Measurements from ENCODE around the gene RAB4A. TPM values are rescaled to one million over a fixed set of nuclear protein-coding genes. Genes with fewer than 3 reads are reported as not detected.

RAB4A gene
- 18.8 and 19.0 TPM in 2 replicates for total RNA-seq (2012; rRNA removed)

DNA sequence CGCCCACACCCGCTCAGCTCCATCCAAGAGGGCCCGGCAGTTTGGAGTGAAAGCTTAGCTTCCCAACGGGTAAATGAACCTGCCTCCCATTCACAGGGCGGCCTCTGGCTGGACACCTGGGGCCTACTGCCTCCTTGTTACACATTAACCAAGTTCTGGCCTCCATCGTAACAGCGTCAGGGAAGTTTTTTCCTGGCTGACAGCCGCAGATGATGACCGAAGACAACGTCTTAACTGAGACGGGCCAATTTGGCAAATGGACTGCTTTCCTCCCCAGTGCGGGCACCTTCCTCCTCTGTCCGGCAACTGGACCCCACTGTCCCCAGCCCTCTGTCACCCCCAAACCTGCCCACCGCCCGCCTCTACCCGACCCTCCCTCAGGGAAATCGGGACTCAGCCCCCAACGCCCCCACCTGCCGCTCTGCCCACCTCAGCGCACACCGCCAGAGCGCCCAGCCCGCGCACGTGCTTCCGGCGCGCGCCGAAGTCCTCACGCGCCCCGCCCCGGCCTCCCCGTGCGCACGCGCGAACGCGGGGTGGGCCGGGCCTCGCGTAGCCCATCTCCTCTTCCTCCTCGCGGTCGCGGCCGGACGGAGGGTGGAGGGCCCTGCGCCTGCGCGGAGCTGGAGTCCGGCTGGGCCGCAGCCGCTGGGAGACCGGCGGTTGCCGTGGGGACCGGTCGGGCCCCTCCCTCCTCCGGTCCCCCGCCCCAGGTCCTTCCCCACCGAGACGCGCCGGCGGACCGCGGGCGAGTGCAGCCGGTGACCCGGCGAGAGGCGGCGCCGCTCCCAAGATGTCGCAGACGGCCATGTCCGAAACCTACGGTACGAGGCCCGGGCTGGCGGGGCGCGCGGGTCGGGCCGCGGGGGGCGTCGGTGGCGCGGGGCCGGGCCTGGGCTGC, at the start of gene RAB4A:
Gene RAB4A (plus strand): TSS at position 565 of the 901 bp plus-strand sequence. CDS start 229 bp downstream, at position 794.
- Histone ChIP-seq H3K4me2 (ENCODE audit: low read length) (peak within 1 kb of the TSS; percentile 83), H3K9ac (ENCODE audit: low read depth, low read length) (peak within 1 kb of the TSS; percentile 88), H3K27me3 (ENCODE audit: control insufficient read depth, insufficient read depth, low read length) (no peaks in the 10 kb centered on the region), H3K9me3 (replicated peaks; ENCODE audit: low read length) (no peaks in the 10 kb centered on the region), H3K36me3 (ENCODE audit: insufficient read depth, low read length) (no peaks in the 10 kb centered on the region), H3K4me3 (ENCODE audit: low read length) (peak within 1 kb of the TSS; percentile 75), H3K4me1 (ENCODE audit: control insufficient read depth, insufficient read depth, low read length) (peaks cover 23% of the 10 kb centered on the region)

DNA sequence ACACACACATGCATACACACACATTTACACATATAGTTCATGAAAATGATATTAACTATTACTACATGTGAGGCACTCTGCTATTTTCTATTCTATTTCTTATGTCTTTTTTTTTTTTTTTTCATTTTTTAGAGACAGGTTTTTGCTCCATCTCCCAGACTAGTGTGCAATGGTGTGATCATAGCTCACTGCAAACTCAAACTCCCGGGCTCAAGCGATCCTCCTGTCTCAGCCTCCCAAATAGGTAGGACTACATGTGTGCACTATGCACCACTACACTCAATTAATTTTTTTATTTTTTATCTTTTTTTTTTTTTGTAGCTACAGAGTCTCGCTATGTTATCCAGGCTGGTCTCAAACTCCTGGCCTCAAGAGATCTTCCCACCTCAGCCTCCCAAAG, 48.8 kb upstream of the RAB4A start:
- Histone ChIP-seq H3K4me3 (ENCODE audit: low read length) (no peak overlapping the region), H3K9me3 (replicated peaks; ENCODE audit: low read length) (no peaks in the 10 kb centered on the region), H3K27me3 (ENCODE audit: control insufficient read depth, insufficient read depth, low read length) (peaks cover 4% of the 10 kb centered on the region), H3K4me2 (ENCODE audit: low read length) (no peak overlapping the region), H3K9ac (ENCODE audit: low read depth, low read length) (no peak overlapping the region), H3K4me1 (ENCODE audit: control insufficient read depth, insufficient read depth, low read length) (peaks cover 6% of the 10 kb centered on the region), H3K36me3 (ENCODE audit: insufficient read depth, low read length) (no peaks in the 10 kb centered on the region)

GRCh38 chr1:229223498-229223897, 47.4 kb upstream of the RAB4A start:
- H3K4me3 ChIP-seq (ENCODE audit: low read length) = no peak overlapping the region
- H3K4me1 ChIP-seq (ENCODE audit: control insufficient read depth, insufficient read depth, low read length) = peaks cover 6% of the 10 kb centered on the region
- H3K4me2 ChIP-seq (ENCODE audit: low read length) = no peak overlapping the region
- H3K27me3 ChIP-seq (ENCODE audit: control insufficient read depth, insufficient read depth, low read length) = peaks cover 4% of the 10 kb centered on the region
- no peaks in the 10 kb centered on the region for H3K9me3 ChIP-seq (replicated peaks; ENCODE audit: low read length)
- no peak overlapping the region for H3K9ac ChIP-seq (ENCODE audit: low read depth, low read length)
- no peaks in the 10 kb centered on the region for H3K36me3 ChIP-seq (ENCODE audit: insufficient read depth, low read length)

DNA sequence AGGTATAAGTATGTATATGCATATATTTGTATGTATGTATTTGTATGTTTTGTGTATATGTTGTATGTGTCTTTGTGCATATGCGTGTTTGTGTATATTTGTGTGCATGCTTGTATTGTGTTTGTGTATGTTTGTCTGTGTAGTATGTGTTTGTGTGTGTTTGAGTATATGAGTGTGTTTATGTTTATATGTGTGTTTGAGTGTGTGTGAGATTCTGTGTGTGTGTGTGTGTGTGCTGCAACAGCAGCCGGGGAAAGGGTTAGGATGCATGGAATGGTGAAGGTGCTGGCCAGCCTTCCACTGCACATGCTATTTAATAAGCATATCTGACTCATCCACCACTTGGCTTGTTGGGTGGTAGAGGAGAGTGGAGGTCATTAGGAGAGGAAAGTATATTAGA, 46.6 kb upstream of the RAB4A start:
- Histone ChIP-seq H3K27me3 (ENCODE audit: control insufficient read depth, insufficient read depth, low read length) (peaks cover 9% of the 10 kb centered on the region), H3K4me2 (ENCODE audit: low read length) (no peak overlapping the region), H3K9me3 (replicated peaks; ENCODE audit: low read length) (no peaks in the 10 kb centered on the region), H3K36me3 (ENCODE audit: insufficient read depth, low read length) (no peaks in the 10 kb centered on the region), H3K4me3 (ENCODE audit: low read length) (no peak overlapping the region), H3K4me1 (ENCODE audit: control insufficient read depth, insufficient read depth, low read length) (peaks cover 6% of the 10 kb centered on the region), H3K9ac (ENCODE audit: low read depth, low read length) (no peak overlapping the region)

DNA sequence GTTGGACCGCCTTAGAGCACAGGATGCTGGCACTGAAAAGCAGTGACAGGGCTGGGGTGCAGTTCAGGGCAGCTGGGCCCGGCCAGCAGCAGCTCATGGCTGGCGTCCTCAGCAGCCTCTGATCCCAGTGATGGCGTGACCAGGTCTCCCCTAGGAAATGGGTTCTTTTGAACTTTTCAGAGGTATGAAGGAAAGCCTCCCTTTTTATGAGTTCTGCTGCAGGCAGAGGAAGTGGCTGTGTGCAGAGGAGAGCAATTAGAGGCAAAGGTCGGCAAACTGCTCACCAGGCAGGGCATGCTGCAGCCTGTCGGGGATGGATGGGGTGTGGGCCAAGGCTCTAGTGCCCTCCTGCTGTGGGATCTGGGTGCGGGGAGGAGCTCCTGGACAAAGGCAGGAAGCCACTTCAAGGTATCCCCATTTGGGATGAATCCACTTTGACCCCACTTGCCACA, 45.6 kb upstream of the RAB4A start:
- H3K9ac ChIP-seq (ENCODE audit: low read depth, low read length) = no peak overlapping the region
- peaks cover 15% of the 10 kb centered on the region for H3K4me1 ChIP-seq (ENCODE audit: control insufficient read depth, insufficient read depth, low read length)
- no peak overlapping the region for H3K4me2 ChIP-seq (ENCODE audit: low read length)
- H3K27me3 ChIP-seq (ENCODE audit: control insufficient read depth, insufficient read depth, low read length) = peaks cover 20% of the 10 kb centered on the region
- no peaks in the 10 kb centered on the region for H3K36me3 ChIP-seq (ENCODE audit: insufficient read depth, low read length)
- H3K9me3 ChIP-seq (replicated peaks; ENCODE audit: low read length) = no peaks in the 10 kb centered on the region
- H3K4me3 ChIP-seq (ENCODE audit: low read length) = no peak overlapping the region

DNA sequence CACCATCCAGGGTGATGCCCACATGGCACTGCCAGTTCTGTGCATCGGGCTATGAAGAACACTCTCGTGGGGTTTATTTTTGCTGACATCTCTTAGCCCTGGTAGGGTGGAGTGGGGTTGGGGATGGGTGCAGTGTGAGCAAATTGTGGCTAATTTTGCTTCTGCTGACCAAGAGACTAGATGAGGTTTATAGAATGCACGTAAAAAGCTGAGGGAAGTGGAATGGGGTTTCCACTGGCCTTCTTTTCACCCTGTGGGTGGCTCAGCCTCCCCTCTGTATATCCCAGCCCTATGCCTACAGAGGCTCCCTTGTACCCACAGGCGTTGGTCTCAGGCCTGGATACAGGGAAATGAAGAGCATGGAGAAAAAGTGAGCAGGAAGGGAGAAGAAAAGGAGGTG, 44.1 kb upstream of the RAB4A start:
- Histone ChIP-seq H3K4me3 (ENCODE audit: low read length) (no peak overlapping the region), H3K27me3 (ENCODE audit: control insufficient read depth, insufficient read depth, low read length) (peaks cover 24% of the 10 kb centered on the region), H3K4me1 (ENCODE audit: control insufficient read depth, insufficient read depth, low read length) (peaks cover 23% of the 10 kb centered on the region), H3K4me2 (ENCODE audit: low read length) (no peak overlapping the region), H3K9ac (ENCODE audit: low read depth, low read length) (no peak overlapping the region), H3K36me3 (ENCODE audit: insufficient read depth, low read length) (no peaks in the 10 kb centered on the region), H3K9me3 (replicated peaks; ENCODE audit: low read length) (no peaks in the 10 kb centered on the region)

- Histone ChIP-seq H3K4me3 (ENCODE audit: low read length) (no peak overlapping the region), H3K4me2 (ENCODE audit: low read length) (no peak overlapping the region), H3K9me3 (replicated peaks; ENCODE audit: low read length) (no peaks in the 10 kb centered on the region), H3K36me3 (ENCODE audit: insufficient read depth, low read length) (no peaks in the 10 kb centered on the region), H3K27me3 (ENCODE audit: control insufficient read depth, insufficient read depth, low read length) (peaks cover 24% of the 10 kb centered on the region), H3K9ac (ENCODE audit: low read depth, low read length) (no peak overlapping the region), H3K4me1 (ENCODE audit: control insufficient read depth, insufficient read depth, low read length) (peaks cover 24% of the 10 kb centered on the region)
These were observed 43.5 kb upstream of the RAB4A start for GRCh38 chr1:229227298-229227919.

DNA sequence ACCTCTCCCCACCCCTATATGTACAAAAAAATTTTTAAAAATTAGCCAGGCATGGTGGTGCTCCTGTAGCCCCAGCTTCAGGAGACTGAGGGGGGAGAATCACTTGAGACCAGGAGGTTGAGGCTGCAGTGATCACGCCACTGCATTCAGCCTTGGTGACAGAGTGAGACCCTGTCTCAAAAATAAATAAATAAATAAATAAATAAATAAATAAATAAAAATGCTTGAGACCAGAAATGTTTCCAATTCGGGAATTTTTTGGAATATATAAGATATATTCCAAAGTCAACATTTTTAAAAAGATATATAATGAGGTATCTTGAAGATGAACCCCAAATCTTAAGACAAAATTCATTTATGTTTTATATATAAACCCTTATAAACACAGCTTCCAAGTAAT, 42.4 kb upstream of the RAB4A start:
- Histone ChIP-seq H3K4me3 (ENCODE audit: low read length) (no peak overlapping the region), H3K9ac (ENCODE audit: low read depth, low read length) (no peak overlapping the region), H3K27me3 (ENCODE audit: control insufficient read depth, insufficient read depth, low read length) (peaks cover 28% of the 10 kb centered on the region)

DNA sequence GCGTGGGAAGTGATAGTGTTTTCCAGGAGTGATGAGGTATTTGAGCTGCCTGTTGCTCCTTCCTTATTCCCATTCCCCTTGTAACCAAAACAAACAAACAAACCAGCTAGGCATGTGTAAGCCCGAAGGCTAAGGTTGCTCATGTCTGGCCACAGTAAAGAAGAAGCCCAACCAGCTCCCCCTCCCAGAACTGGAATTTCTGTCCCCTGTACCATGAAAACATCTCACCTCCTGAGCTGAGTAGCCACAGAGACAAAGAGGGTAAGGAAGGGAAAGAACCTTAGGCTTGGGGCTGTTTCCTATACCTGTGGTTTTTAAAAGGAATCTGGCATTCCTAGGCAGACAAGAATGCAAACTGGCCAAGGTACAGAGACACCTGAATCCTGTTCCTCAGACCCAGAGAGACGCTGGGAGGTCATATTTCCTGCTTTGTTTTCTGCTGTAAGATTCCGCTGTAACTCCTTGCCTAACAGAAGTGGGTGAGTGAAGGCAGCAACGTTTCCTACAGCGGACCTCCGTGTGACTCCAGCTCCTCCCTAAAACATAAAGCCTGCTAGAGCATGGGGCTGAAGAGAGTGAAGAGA, 41.7 kb upstream of the RAB4A start:
- peaks cover 32% of the 10 kb centered on the region for H3K27me3 ChIP-seq (ENCODE audit: control insufficient read depth, insufficient read depth, low read length)
- no peak overlapping the region for H3K9ac ChIP-seq (ENCODE audit: low read depth, low read length)
- no peaks in the 10 kb centered on the region for H3K9me3 ChIP-seq (replicated peaks; ENCODE audit: low read length)
- H3K36me3 ChIP-seq (ENCODE audit: insufficient read depth, low read length) = no peaks in the 10 kb centered on the region
- H3K4me2 ChIP-seq (ENCODE audit: low read length) = peak overlapping the region; percentile 37
- peaks cover 24% of the 10 kb centered on the region for H3K4me1 ChIP-seq (ENCODE audit: control insufficient read depth, insufficient read depth, low read length)
- H3K4me3 ChIP-seq (ENCODE audit: low read length) = no peak overlapping the region

More for the DNA sequence above, 42.4 kb upstream of the RAB4A start:
- Histone ChIP-seq H3K9me3 (replicated peaks; ENCODE audit: low read length) (no peaks in the 10 kb centered on the region), H3K36me3 (ENCODE audit: insufficient read depth, low read length) (no peaks in the 10 kb centered on the region), H3K4me1 (ENCODE audit: control insufficient read depth, insufficient read depth, low read length) (peaks cover 24% of the 10 kb centered on the region), H3K4me2 (ENCODE audit: low read length) (no peak overlapping the region)

DNA sequence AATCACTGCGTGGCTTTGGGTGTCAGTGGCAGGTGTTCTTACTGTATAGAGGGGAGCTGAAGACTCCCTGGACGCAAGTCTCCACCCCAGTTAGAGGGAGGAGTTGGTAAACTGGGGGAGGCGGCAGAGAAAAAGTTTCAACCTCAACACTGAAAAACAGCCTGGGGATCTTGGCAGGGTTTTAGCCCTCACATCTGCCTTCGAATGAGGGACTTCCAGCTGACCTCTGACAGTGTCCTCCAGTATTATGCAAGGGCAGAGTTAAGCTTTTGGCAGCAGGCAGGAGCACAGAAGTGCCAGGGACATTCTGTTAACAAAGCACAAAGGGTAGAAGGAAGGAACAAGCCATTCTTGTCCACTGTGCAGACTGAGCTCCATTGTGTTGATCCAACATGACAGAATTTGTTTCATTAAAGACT, 41.2 kb upstream of the RAB4A start:
- peaks cover 24% of the 10 kb centered on the region for H3K4me1 ChIP-seq (ENCODE audit: control insufficient read depth, insufficient read depth, low read length)
- H3K4me3 ChIP-seq (ENCODE audit: low read length) = no peak overlapping the region
- H3K9ac ChIP-seq (ENCODE audit: low read depth, low read length) = no peak overlapping the region

DNA sequence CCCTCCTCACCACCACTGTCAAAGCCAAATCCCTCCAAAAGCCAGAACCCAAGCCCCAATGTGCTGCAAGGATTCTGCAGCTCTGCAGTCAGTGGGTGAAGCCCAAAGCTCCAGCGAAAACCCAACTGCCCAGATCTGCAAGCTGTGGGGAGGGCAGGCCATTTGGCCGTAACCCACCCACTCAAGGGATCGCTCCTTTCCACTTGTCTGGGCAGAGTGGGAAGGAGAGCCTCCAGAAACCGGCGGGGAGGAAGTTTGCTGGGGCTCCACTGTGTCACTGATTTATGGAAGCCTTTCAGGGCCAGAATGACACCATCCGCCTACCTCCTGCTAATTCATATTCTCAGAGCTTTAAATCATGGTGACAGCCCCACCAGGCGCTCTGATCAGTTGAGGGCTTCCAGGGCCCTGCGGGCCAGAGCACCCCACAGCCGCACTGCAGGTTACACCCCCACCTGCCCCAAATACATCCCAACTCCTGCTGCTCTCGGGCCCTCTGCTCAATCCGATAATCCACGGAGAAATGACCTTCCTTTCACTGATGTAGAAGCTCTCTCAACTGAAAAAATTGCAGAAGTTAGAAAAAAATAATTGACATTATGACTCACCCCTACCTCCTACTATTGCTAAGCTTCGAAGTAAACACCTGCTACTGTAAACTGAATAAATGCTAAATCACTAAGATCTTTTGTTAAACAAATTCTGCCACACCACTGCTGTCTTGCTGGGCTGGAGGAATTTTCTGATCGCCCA, 40.6 kb upstream of the RAB4A start:
- H3K36me3 ChIP-seq (ENCODE audit: insufficient read depth, low read length) = no peaks in the 10 kb centered on the region
- H3K9ac ChIP-seq (ENCODE audit: low read depth, low read length) = no peak overlapping the region
- no peak overlapping the region for H3K4me2 ChIP-seq (ENCODE audit: low read length)
- peaks cover 43% of the 10 kb centered on the region for H3K27me3 ChIP-seq (ENCODE audit: control insufficient read depth, insufficient read depth, low read length)
- no peaks in the 10 kb centered on the region for H3K9me3 ChIP-seq (replicated peaks; ENCODE audit: low read length)
- H3K4me1 ChIP-seq (ENCODE audit: control insufficient read depth, insufficient read depth, low read length) = peaks cover 24% of the 10 kb centered on the region
- no peak overlapping the region for H3K4me3 ChIP-seq (ENCODE audit: low read length)

More for the DNA sequence above, 41.2 kb upstream of the RAB4A start:
- H3K36me3 ChIP-seq (ENCODE audit: insufficient read depth, low read length) = no peaks in the 10 kb centered on the region
- H3K27me3 ChIP-seq (ENCODE audit: control insufficient read depth, insufficient read depth, low read length) = peaks cover 37% of the 10 kb centered on the region
- peak overlapping the region; percentile 37 for H3K4me2 ChIP-seq (ENCODE audit: low read length)
- H3K9me3 ChIP-seq (replicated peaks; ENCODE audit: low read length) = no peaks in the 10 kb centered on the region

All from skeletal muscle satellite cell (primary cell).